ENCODE results near the gene HMGCS2. TPM values are rescaled to one million over a fixed set of nuclear protein-coding genes. Genes with fewer than 3 reads are reported as not detected.

Gene HMGCS2
- total RNA-seq, 1 donor from 2014 or later, result 0.51 TPM

- TF ChIP-seq, protein P1, sequence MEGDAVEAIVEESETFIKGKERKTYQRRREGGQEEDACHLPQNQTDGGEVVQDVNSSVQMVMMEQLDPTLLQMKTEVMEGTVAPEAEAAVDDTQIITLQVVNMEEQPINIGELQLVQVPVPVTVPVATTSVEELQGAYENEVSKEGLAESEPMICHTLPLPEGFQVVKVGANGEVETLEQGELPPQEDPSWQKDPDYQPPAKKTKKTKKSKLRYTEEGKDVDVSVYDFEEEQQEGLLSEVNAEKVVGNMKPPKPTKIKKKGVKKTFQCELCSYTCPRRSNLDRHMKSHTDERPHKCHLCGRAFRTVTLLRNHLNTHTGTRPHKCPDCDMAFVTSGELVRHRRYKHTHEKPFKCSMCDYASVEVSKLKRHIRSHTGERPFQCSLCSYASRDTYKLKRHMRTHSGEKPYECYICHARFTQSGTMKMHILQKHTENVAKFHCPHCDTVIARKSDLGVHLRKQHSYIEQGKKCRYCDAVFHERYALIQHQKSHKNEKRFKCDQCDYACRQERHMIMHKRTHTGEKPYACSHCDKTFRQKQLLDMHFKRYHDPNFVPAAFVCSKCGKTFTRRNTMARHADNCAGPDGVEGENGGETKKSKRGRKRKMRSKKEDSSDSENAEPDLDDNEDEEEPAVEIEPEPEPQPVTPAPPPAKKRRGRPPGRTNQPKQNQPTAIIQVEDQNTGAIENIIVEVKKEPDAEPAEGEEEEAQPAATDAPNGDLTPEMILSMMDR (IDR thresholded peaks at IDR 0.05; ENCODE audit: unreplicated experiment), result no peak
- H3K36me3 Mint-ChIP-seq, result no peaks in the 10 kb centered on the region
- no peak overlapping the region for H3K4me3 Mint-ChIP-seq
- H3K9me3 Mint-ChIP-seq, result no peaks in the 10 kb centered on the region
- H3K27me3 Mint-ChIP-seq (ENCODE audit: low read depth), result peaks cover 25% of the 10 kb centered on the region
- peaks cover 20% of the 10 kb centered on the region for H3K4me1 Mint-ChIP-seq
- no peak for DNase-seq (ENCODE audit: low spot score in 2 of 2, unreplicated experiment in 2 of 2)
- H3K27ac Mint-ChIP-seq, result no peak overlapping the region
Observed at GRCh38 chr1:119806489-119806888, 37.8 kb upstream of the HMGCS2 start.

GRCh38 chr1:119805746-119806145 is 37.0 kb upstream of the HMGCS2 start:
- Mint-ChIP-seq H3K4me1 (peaks cover 13% of the 10 kb centered on the region), H3K9me3 (no peaks in the 10 kb centered on the region), H3K4me3 (no peak overlapping the region), H3K36me3 (no peaks in the 10 kb centered on the region), H3K27ac (no peak overlapping the region), H3K27me3 (ENCODE audit: low read depth) (peaks cover 25% of the 10 kb centered on the region)
- TF ChIP-seq, protein P1 (IDR thresholded peaks at IDR 0.05; ENCODE audit: unreplicated experiment), result no peak
- DNase-seq (ENCODE audit: low spot score in 2 of 2, unreplicated experiment in 2 of 2), result no peak

DNA sequence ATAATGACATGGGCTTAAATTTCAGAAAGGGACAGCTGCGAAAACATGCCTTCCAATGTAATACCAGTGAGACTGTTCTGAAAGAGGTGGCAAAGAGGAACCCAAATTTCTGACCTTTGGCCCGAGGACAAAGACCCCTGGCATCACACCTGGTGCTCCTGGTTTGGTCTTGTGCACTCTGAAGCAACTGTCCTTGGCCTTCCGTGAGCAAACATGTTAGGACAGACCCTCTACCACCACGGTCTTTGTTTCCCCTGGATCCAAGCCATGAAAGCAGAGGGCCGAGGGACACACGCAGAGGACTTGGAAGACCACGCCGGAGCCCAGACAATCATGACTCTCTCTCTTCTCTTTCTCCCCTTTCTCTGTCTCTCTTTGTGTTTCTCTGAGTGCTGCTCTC is 36.5 kb upstream of the HMGCS2 start:
- Mint-ChIP-seq H3K4me3 (no peak overlapping the region), H3K27ac (no peak overlapping the region), H3K9me3 (no peaks in the 10 kb centered on the region)

DNA sequence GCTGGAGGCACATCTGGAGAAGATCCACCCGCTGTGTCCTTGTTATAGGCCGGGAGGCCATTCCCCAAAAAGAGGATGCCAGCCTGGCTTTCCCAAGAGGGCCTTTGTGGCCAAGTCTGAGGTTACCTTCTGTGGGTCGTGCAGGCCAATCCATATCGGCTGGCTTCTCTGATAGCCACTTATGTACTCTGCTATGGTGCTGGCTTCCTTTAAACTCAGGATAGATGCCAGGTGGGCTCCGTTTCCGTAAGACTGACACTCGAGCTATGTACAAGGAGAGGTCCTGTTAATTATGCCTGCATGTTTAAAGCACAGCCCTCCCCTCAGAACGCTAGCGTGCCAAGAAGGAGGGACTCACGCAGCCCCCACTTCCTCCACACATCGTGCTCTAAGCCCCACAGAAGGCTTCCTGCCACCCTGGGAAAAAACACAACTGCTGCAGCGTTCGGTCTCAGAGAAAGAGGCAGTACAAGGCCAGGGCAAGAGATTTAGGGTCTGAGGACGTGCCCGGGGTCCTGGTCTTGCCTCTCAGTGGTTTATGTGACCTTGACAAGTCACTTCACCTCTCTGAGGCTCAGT is 31.0 kb upstream of the HMGCS2 start:
- H3K4me3 Mint-ChIP-seq, result no peak overlapping the region
- TF ChIP-seq, protein P1 (IDR thresholded peaks at IDR 0.05; ENCODE audit: unreplicated experiment), result no peak
- no peaks in the 10 kb centered on the region for H3K9me3 Mint-ChIP-seq
- DNase-seq (ENCODE audit: low spot score in 2 of 2, unreplicated experiment in 2 of 2), result no peak
- H3K27me3 Mint-ChIP-seq (ENCODE audit: low read depth), result no peaks in the 10 kb centered on the region
- no peak overlapping the region for H3K27ac Mint-ChIP-seq
- no peaks in the 10 kb centered on the region for H3K36me3 Mint-ChIP-seq
- peaks cover 19% of the 10 kb centered on the region for H3K4me1 Mint-ChIP-seq

More for the DNA sequence above, 36.5 kb upstream of the HMGCS2 start:
- no peak for DNase-seq (ENCODE audit: low spot score in 2 of 2, unreplicated experiment in 2 of 2)
- TF ChIP-seq, protein P1 (IDR thresholded peaks at IDR 0.05; ENCODE audit: unreplicated experiment), result no peak
- H3K4me1 Mint-ChIP-seq, result peaks cover 13% of the 10 kb centered on the region
- H3K36me3 Mint-ChIP-seq, result no peaks in the 10 kb centered on the region
- H3K27me3 Mint-ChIP-seq (ENCODE audit: low read depth), result peaks cover 25% of the 10 kb centered on the region

GRCh38 chr1:119799003-119799402 is 30.3 kb upstream of the HMGCS2 start:
- no peaks in the 10 kb centered on the region for H3K36me3 Mint-ChIP-seq
- no peaks in the 10 kb centered on the region for H3K9me3 Mint-ChIP-seq
- no peaks in the 10 kb centered on the region for H3K27me3 Mint-ChIP-seq (ENCODE audit: low read depth)
- DNase-seq (ENCODE audit: low spot score in 2 of 2, unreplicated experiment in 2 of 2), result no peak
- no peak overlapping the region for H3K4me3 Mint-ChIP-seq
- peaks cover 21% of the 10 kb centered on the region for H3K4me1 Mint-ChIP-seq
- TF ChIP-seq, protein P1 (IDR thresholded peaks at IDR 0.05; ENCODE audit: unreplicated experiment), result no peak
- no peak overlapping the region for H3K27ac Mint-ChIP-seq

DNA sequence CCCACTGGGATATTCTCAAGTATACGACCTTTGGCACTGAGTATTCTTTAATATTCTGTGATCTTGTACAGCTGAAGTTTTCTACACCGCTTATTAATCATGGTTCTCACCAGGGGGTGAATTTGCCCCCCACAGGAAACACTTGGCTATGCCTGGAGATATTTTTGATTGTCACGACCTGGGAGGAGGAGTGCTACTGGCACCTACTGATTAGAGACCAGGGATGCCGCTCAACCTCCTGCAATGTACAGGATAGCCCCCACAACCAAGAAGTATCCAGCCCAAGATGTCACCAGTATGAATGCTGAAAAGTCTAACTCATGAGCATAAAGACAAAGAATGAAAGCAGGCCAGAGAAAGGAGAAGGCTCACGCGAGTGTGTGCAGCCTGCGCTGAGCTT is 28.9 kb upstream of the HMGCS2 start:
- DNase-seq (ENCODE audit: low spot score in 2 of 2, unreplicated experiment in 2 of 2), result no peak
- H3K27me3 Mint-ChIP-seq (ENCODE audit: low read depth), result no peaks in the 10 kb centered on the region
- peaks cover 24% of the 10 kb centered on the region for H3K4me1 Mint-ChIP-seq
- no peak overlapping the region for H3K27ac Mint-ChIP-seq
- H3K9me3 Mint-ChIP-seq, result no peaks in the 10 kb centered on the region
- no peak overlapping the region for H3K4me3 Mint-ChIP-seq
- TF ChIP-seq, protein P1 (IDR thresholded peaks at IDR 0.05; ENCODE audit: unreplicated experiment), result no peak
- no peaks in the 10 kb centered on the region for H3K36me3 Mint-ChIP-seq

All from mesothelial cell of epicardium (in vitro differentiated cells).